Common myeloid progenitor, CD34-positive (primary cell): ENCODE results near the gene SZRD1.

Experiments used
- CTCF ChIA-PET: fragments of 350-600 bp; sonication (Branson Sonifier 250); formaldehyde crosslinking; loops from one replicate; lab custom pipeline; 2021; ENCODE audit warnings: antibody characterized with exemption; lab: Charles Lee
- POLR2A ChIA-PET: fragments of 350-600 bp; sonication (Branson Sonifier 250); formaldehyde crosslinking; loops from one replicate; lab custom pipeline; 2021; ENCODE audit warnings: antibody characterized with exemption; lab: Charles Lee
- DNase-seq, 3 donors: peaks; one replicate each; pipeline versions ENCODE4 v3.0.0 to v3.0.0-alpha.2; 2013
- H3K27ac ChIP-seq, 2 experiments: 1 replicate in 1 of 2; 2 replicates in 1 of 2; pipeline ENCODE4 v1.7.0; 2013; ENCODE audit warnings: inconsistent platforms in 2 of 2, low read length in 2 of 2, mild to moderate bottlenecking in 2 of 2, low read depth in 1 of 2, moderate library complexity in 1 of 2; ENCODE audit not compliant: severe bottlenecking in 2 of 2, insufficient read depth in 1 of 2, poor library complexity in 1 of 2
- H3K27me3 ChIP-seq, 5 experiments: replicated peaks in 2 of 5; 1 replicate in 3 of 5; 2 replicates in 2 of 5; pipeline versions ENCODE4 v1.6.1 to v1.7.0; 2013; ENCODE audit warnings: low read length in 4 of 5, mild to moderate bottlenecking in 2 of 5, moderate library complexity in 2 of 5, inconsistent platforms in 1 of 5; ENCODE audit not compliant: insufficient read depth in 5 of 5, control insufficient read depth in 4 of 5
- H3K36me3 ChIP-seq, 4 experiments: 1 replicate in 2 of 4; 2 replicates in 2 of 4; pipeline versions ENCODE4 v1.6.1 to v1.7.0; 2013; ENCODE audit warnings: low read length in 3 of 4, control low read depth in 1 of 4, mild to moderate bottlenecking in 1 of 4; ENCODE audit not compliant: control insufficient read depth in 4 of 4, insufficient read depth in 4 of 4
- H3K4me1 ChIP-seq, 4 experiments: 1 replicate in 3 of 4; 2 replicates in 1 of 4; pipeline versions ENCODE4 v1.6.1 to v1.7.1; 2013; ENCODE audit warnings: low read length in 3 of 4, mild to moderate bottlenecking in 3 of 4, control low read depth in 1 of 4, inconsistent platforms in 1 of 4, moderate library complexity in 1 of 4; ENCODE audit not compliant: control insufficient read depth in 4 of 4, insufficient read depth in 4 of 4; ENCODE audit errors: control extremely low read depth in 1 of 4
- H3K4me3 ChIP-seq, 7 experiments: 1 replicate in 4 of 7; 2 replicates in 3 of 7; pipeline versions ENCODE4 v1.5.1 to v1.7.0; 2013; ENCODE audit warnings: mild to moderate bottlenecking in 7 of 7, low read length in 6 of 7, moderate library complexity in 6 of 7, inconsistent platforms in 2 of 7, low read depth in 2 of 7, control low read depth in 1 of 7; ENCODE audit not compliant: insufficient read depth in 4 of 7, control insufficient read depth in 1 of 7; ENCODE audit errors: extremely low read depth in 1 of 7
- H3K9me3 ChIP-seq, 5 experiments: 1 replicate in 4 of 5; 2 replicates in 1 of 5; pipeline versions ENCODE4 v1.6.1 to v1.7.1; 2013; ENCODE audit warnings: low read length in 4 of 5, mild to moderate bottlenecking in 2 of 5, inconsistent platforms in 1 of 5, low read depth in 1 of 5, moderate library complexity in 1 of 5; ENCODE audit not compliant: control insufficient read depth in 4 of 5, insufficient read depth in 2 of 5; ENCODE audit errors: control extremely low read depth in 1 of 5
- WGBS: methylation state at CpG from one replicate; pipeline ENCODE4 v1.1.5; 2013; ENCODE audit not compliant: insufficient coverage; 5-methylcytosine and 5-hydroxymethylcytosine counted together

Gene SZRD1

GRCh38 chr1:16438516-16438915, 71.5 kb downstream of the SZRD1 start:
- 100% methylated on average over 1 of the region's 2 CpGs for WGBS

GRCh38 chr1:16438924-16439323, 71.9 kb downstream of the SZRD1 start:
- Histone ChIP-seq H3K36me3 (peaks cover 0 to 12% (median 6%) of the 10 kb centered on the region in 4 experiments), H3K4me3 (no peak overlapping the region), H3K9me3 (no peaks in the 10 kb centered on the region), H3K27me3 (no peaks in the 10 kb centered on the region), H3K27ac (no peak overlapping the region), H3K4me1 (peaks cover 0 to 34% (median 19%) of the 10 kb centered on the region in 4 experiments)
- POLR2A ChIA-PET: no interaction called here
- WGBS: 100% methylated on average over 2 of the region's 2 CpGs
- CTCF ChIA-PET: interaction anchor here (0.6 to 1.8 kb wide), 4 partner anchors 40 to 183 kb away, joined by 3 to 4 read pairs (median 3); no protein-coding TSS in a partner anchor
- no peak for DNase-seq

More at GRCh38 chr1:16438516-16438915, 71.5 kb downstream of the SZRD1 start:
- ChIA-PET POLR2A (no interaction called here), CTCF (interaction anchor here (1.8 kb wide), 1 partner anchor 58 kb away, joined by 4 read pairs; no protein-coding TSS in a partner anchor)
- Histone ChIP-seq H3K4me3 (no peak overlapping the region), H3K27ac (no peak overlapping the region), H3K9me3 (no peaks in the 10 kb centered on the region), H3K27me3 (no peaks in the 10 kb centered on the region), H3K4me1 (peaks cover 0 to 32% (median 19%) of the 10 kb centered on the region in 4 experiments), H3K36me3 (peaks cover 0 to 8% (median 4%) of the 10 kb centered on the region in 4 experiments)
- no peak for DNase-seq

- H3K9me3 ChIP-seq: no peaks in the 10 kb centered on the region
- peak overlapping the region; percentile 91 to 100 (median 99) for H3K4me3 ChIP-seq
- H3K36me3 ChIP-seq: peaks cover 1 to 23% (median 10%) of the 10 kb centered on the region in 4 experiments
- ChIA-PET CTCF (interaction anchor here (0.8 to 1.8 kb wide), 6 partner anchors 9 to 182 kb away, joined by 3 to 9 read pairs (median 4); partner anchors contain the start of gene FBXO42), POLR2A (interaction anchor here (0.6 to 1.2 kb wide), 3 partner anchors 24 to 445 kb away, joined by 3 to 6 read pairs (median 4); no protein-coding TSS in a partner anchor)
- 44% methylated on average over 4 of the region's 7 CpGs for WGBS
- DNase-seq: peak in 2 of 3 donors; percentile 66 to 73
- H3K27me3 ChIP-seq: no peaks in the 10 kb centered on the region
- H3K27ac ChIP-seq: peak overlapping the region in 1 of 2 experiments; percentile 92
- H3K4me1 ChIP-seq: peaks cover 0 to 40% (median 19%) of the 10 kb centered on the region in 4 experiments
These were observed 73.1 kb downstream of the SZRD1 start for GRCh38 chr1:16440131-16440469.

GRCh38 chr1:16440470-16441281, 73.6 kb downstream of the SZRD1 start, which contains the start of gene NECAP2:
TSS of gene NECAP2 (plus strand) at chr1:16440724. CDS start at chr1:16440762, 38 bp downstream.
- POLR2A ChIA-PET: interaction anchor here (0.6 to 1.2 kb wide), 4 partner anchors 23 to 445 kb away, joined by 3 to 6 read pairs (median 4); no protein-coding TSS in a partner anchor
- peak within 1 kb of the TSS; percentile 91 to 100 (median 99) for H3K4me3 ChIP-seq
- peak; percentile 93 to 95 (median 94) for DNase-seq
- CTCF ChIA-PET: interaction anchor here (0.8 to 1.8 kb wide), 6 partner anchors 10 to 88 kb away, joined by 3 to 9 read pairs (median 4); partner anchors contain the start of gene FBXO42
- peak within 1 kb of the TSS; percentile 64 to 92 for H3K27ac ChIP-seq
- H3K36me3 ChIP-seq: peaks cover 5 to 28% (median 12%) of the 10 kb centered on the region in 4 experiments
- 0% methylated on average over 54 of the region's 68 CpGs for WGBS
- no peaks in the 10 kb centered on the region for H3K9me3 ChIP-seq
- H3K4me1 ChIP-seq: peaks cover 0 to 40% (median 19%) of the 10 kb centered on the region in 4 experiments
- no peaks in the 10 kb centered on the region for H3K27me3 ChIP-seq

DNA sequence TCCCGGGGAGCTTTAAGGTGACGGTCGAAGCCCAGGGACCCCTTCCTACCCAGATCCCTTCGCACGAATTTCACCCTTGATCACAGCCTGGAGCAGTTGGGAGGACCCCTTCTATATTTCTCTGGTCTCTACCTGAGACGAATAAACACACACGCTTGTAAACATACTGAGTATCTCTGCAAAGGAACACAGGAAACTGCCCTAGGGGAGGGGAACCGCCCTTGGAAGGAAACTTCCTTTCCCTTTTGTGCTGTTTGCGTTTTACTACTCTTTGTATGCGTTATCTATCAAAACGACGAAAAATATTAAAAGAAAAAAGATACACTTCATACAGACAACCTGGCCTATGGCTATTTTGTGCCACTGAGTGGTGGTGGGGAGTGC, 74.2 kb downstream of the SZRD1 start:
- Histone ChIP-seq H3K4me1 (peaks cover 0 to 40% (median 19%) of the 10 kb centered on the region in 4 experiments), H3K36me3 (peaks cover 7 to 30% (median 15%) of the 10 kb centered on the region in 4 experiments), H3K4me3 (peak overlapping the region; percentile 91 to 100 (median 99)), H3K27ac (peak overlapping the region; percentile 64 to 92), H3K9me3 (no peaks in the 10 kb centered on the region), H3K27me3 (no peaks in the 10 kb centered on the region)
- CTCF ChIA-PET: interaction anchor here (1.0 to 1.8 kb wide), 3 partner anchors 10 to 16 kb away, joined by 4 to 9 read pairs (median 5); no protein-coding TSS in a partner anchor
- DNase-seq: no peak
- POLR2A ChIA-PET: interaction anchor here (1.2 kb wide), 1 partner anchor 78 kb away, joined by 4 read pairs; no protein-coding TSS in a partner anchor
- 3% methylated on average over 4 of the region's 12 CpGs for whole genome bisulfite sequencing

- ChIA-PET POLR2A (no interaction called here), CTCF (interaction anchor here (1.4 kb wide), 1 partner anchor 68 kb away, joined by 3 read pairs; no protein-coding TSS in a partner anchor)
- Histone ChIP-seq H3K36me3 (peaks cover 11 to 37% (median 21%) of the 10 kb centered on the region in 4 experiments), H3K4me3 (peak overlapping the region in 1 of 7 experiments; percentile 29), H3K4me1 (peaks cover 0 to 40% (median 19%) of the 10 kb centered on the region in 4 experiments), H3K27ac (peak overlapping the region in 1 of 2 experiments; percentile 65), H3K27me3 (no peaks in the 10 kb centered on the region), H3K9me3 (no peaks in the 10 kb centered on the region)
- WGBS: 93% methylated on average over 6 of the region's 7 CpGs
- peak in 2 of 3 donors; percentile 11 to 14 for DNase-seq
These were observed 75.2 kb downstream of the SZRD1 start for GRCh38 chr1:16442265-16442664.
